Liver (tissue), 9 donors: ENCODE results near the gene CAMK2B. TPM values are rescaled to one million over a fixed set of nuclear protein-coding genes. Genes with fewer than 3 reads are reported as not detected.

Experiments
- DNase-seq: peaks from one replicate; pipeline ENCODE4 v3.0.0-alpha.2; 2017; ENCODE audit warnings: low spot score
- H3K27ac ChIP-seq, 2 donors: one replicate each; pipeline ENCODE4 v1.7.0; 2013; ENCODE audit warnings: inconsistent platforms in 2 of 2, low read length in 2 of 2, control low read depth in 1 of 2, low read depth in 1 of 2, mild to moderate bottlenecking in 1 of 2
- H3K27me3 ChIP-seq, 4 donors: one replicate each; pipeline versions ENCODE4 v1.6.1 to v1.7.0; 2013; ENCODE audit warnings: low read length in 3 of 4, inconsistent platforms in 1 of 4, mild to moderate bottlenecking in 1 of 4, moderate library complexity in 1 of 4; ENCODE audit not compliant: control insufficient read depth in 4 of 4, insufficient read depth in 4 of 4
- H3K36me3 ChIP-seq, 4 donors: one replicate each; pipeline versions ENCODE4 v1.6.1 to v1.7.0; 2013; ENCODE audit warnings: low read length in 3 of 4, mild to moderate bottlenecking in 3 of 4, low read depth in 1 of 4, moderate library complexity in 1 of 4; ENCODE audit not compliant: control insufficient read depth in 4 of 4, insufficient read depth in 3 of 4
- H3K4me1 ChIP-seq, 4 donors: one replicate each; pipeline versions ENCODE4 v1.6.1 to v1.7.0; 2013; ENCODE audit warnings: low read length in 3 of 4, mild to moderate bottlenecking in 3 of 4, moderate library complexity in 1 of 4; ENCODE audit not compliant: control insufficient read depth in 4 of 4, insufficient read depth in 4 of 4
- H3K4me3 ChIP-seq, 3 donors: one replicate each; pipeline versions ENCODE4 v1.6.1 to v1.7.0; 2013; ENCODE audit warnings: low read length in 3 of 3, control low read depth in 1 of 3, low read depth in 1 of 3, mild to moderate bottlenecking in 1 of 3
- H3K9ac ChIP-seq, 2 donors: one replicate each; pipeline ENCODE4 v1.7.0; 2013; ENCODE audit warnings: low read length in 2 of 2, mild to moderate bottlenecking in 2 of 2, moderate library complexity in 2 of 2, control low read depth in 1 of 2, low read depth in 1 of 2
- H3K9me3 ChIP-seq, 4 donors: one replicate each; pipeline versions ENCODE4 v1.6.1 to v1.7.0; 2013; ENCODE audit warnings: low read length in 3 of 4; ENCODE audit not compliant: control insufficient read depth in 4 of 4
- ATF3 ChIP-seq: IDR thresholded peaks from 2 replicates; pipeline ENCODE4 v1.6.1; 2016; ENCODE audit warnings: antibody characterized with exemption
- CTCF ChIP-seq: fragments of 150-350 bp; IDR thresholded peaks from 2 replicates; pipeline ENCODE4 v1.5.1; 2017; ENCODE audit warnings: improper control_type of control experiment, low read depth, low read length; ENCODE audit not compliant: missing input control
- EGR1 ChIP-seq, 2 donors: IDR thresholded peaks; 2 replicates each; pipeline ENCODE4 v1.6.1; 2016 to 2018; ENCODE audit warnings: antibody characterized with exemption in 2 of 2, low read depth in 2 of 2
- FOXA1 ChIP-seq: IDR thresholded peaks from 2 replicates; pipeline ENCODE4 v1.6.1; 2016; ENCODE audit warnings: antibody characterized with exemption
- FOXA2 ChIP-seq: IDR thresholded peaks from 2 replicates; pipeline ENCODE4 v1.6.1; 2016; ENCODE audit warnings: antibody characterized with exemption
- GABPA ChIP-seq, 2 donors: IDR thresholded peaks in 1 of 2; conservative IDR thresholded peaks in 1 of 2; 2 replicates each; pipeline ENCODE4 v1.6.1; 2016; ENCODE audit warnings: antibody characterized with exemption in 2 of 2, mild to moderate bottlenecking in 1 of 2, moderate library complexity in 1 of 2
- HNF4A ChIP-seq, 2 donors: conservative IDR thresholded peaks; 2 replicates each; pipeline ENCODE4 v1.6.1; 2016; ENCODE audit warnings: antibody characterized with exemption in 2 of 2, mild to moderate bottlenecking in 2 of 2
- HNF4G ChIP-seq: IDR thresholded peaks from 2 replicates; pipeline ENCODE4 v1.6.1; 2016; ENCODE audit warnings: antibody characterized with exemption
- JUND ChIP-seq, 2 donors: IDR thresholded peaks; 2 replicates each; pipeline ENCODE4 v1.6.1; 2016; ENCODE audit warnings: antibody characterized with exemption in 2 of 2
- MAX ChIP-seq: IDR thresholded peaks from 2 replicates; pipeline ENCODE4 v1.6.1; 2016; ENCODE audit warnings: antibody characterized with exemption
- NR2F2 ChIP-seq: IDR thresholded peaks from 2 replicates; pipeline ENCODE4 v1.6.1; 2016; ENCODE audit warnings: antibody characterized with exemption
- RAD21 ChIP-seq, 2 donors: IDR thresholded peaks; 2 replicates each; pipeline ENCODE4 v1.6.1; 2016; ENCODE audit warnings: antibody characterized with exemption in 2 of 2, mild to moderate bottlenecking in 2 of 2
- REST ChIP-seq: IDR thresholded peaks from 2 replicates; pipeline ENCODE4 v1.6.1; 2016; ENCODE audit warnings: antibody characterized with exemption, mild to moderate bottlenecking
- RXRA ChIP-seq, 2 donors: IDR thresholded peaks; 2 replicates each; pipeline ENCODE4 v1.6.1; 2017 to 2018; ENCODE audit warnings: antibody characterized with exemption in 2 of 2, mild to moderate bottlenecking in 1 of 2
- SP1 ChIP-seq: IDR thresholded peaks from 2 replicates; pipeline ENCODE4 v1.6.1; 2018; ENCODE audit warnings: antibody characterized with exemption, mild to moderate bottlenecking
- TAF1 ChIP-seq: conservative IDR thresholded peaks from 2 replicates; pipeline ENCODE4 v1.6.1; 2016; ENCODE audit warnings: antibody characterized with exemption, mild to moderate bottlenecking
- YY1 ChIP-seq: IDR thresholded peaks from 2 replicates; pipeline ENCODE4 v1.6.1; 2016; ENCODE audit warnings: antibody characterized with exemption, mild to moderate bottlenecking
- ZBTB33 ChIP-seq: IDR thresholded peaks from 2 replicates; pipeline ENCODE4 v1.6.1; 2016; ENCODE audit warnings: antibody characterized with exemption
- WGBS: extraction: QIAGEN DNeasy Blood & Tissue Kit; methylation state at CpG from one replicate; pipeline ENCODE4 v1.1.7; 2013; 5-methylcytosine and 5-hydroxymethylcytosine counted together
- polyA plus RNA-seq, 2 donors: library from polyadenylated mRNA; stranded (reverse) in 1 of 2; unstranded in 1 of 2; fragments of 200-250 nt in 1 of 2; fragments of >200 nt in 1 of 2; fragmentation: Nextera tagmentation in 1 of 2; extraction: Ambion mirVana in 1 of 2; gene quantifications; one replicate each; pipeline versions ENCODE4 v1.2.1 to v1.2.3, GENCODE V29; 2013 to 2015
- total RNA-seq, 2 donors: library from RNA; depleted of rRNA; stranded (reverse); fragments of >200 nt; gene quantifications; one replicate each; pipeline ENCODE4 v1.2.3, GENCODE V29; 2014
- donor health status: healthy.
- donor health status: healthy.
- donor health status: healthy.
- donor health status: healthy.
- donor health status: healthy.

CAMK2B gene
- total and polyA plus RNA-seq, 4 donors: 2.1 to 3.3 (median 2.2) TPM; not detected in 1

- TF ChIP-seq REST (no peak), FOXA1 (no peak), RAD21 (IDR thresholded peaks at IDR 0.05) (no peak), FOXA2 (no peak), ZBTB33 (no peak), NR2F2 (no peak), JUND (IDR thresholded peaks at IDR 0.05) (no peak), RXRA (IDR thresholded peaks at IDR 0.05) (no peak), HNF4G (no peak), GABPA (IDR thresholded peaks at IDR 0.05 in 1 of 2, conservative IDR thresholded peaks at IDR 0.05 in 1 of 2) (no peak), ATF3 (no peak), SP1 (no peak), CTCF (no peak), YY1 (no peak), HNF4A (conservative IDR thresholded peaks at IDR 0.05) (no peak), EGR1 (IDR thresholded peaks at IDR 0.05; ENCODE audit: low read depth in 2 of 2) (no peak)
- DNase-seq: no peak
- no peaks in the 10 kb centered on the region for H3K9me3 ChIP-seq
Measured at GRCh38 chr7:44211126-44211675, 114.2 kb downstream of the CAMK2B start.

GRCh38 chr7:44210107-44210506, 115.3 kb downstream of the CAMK2B start:
- Histone ChIP-seq H3K9me3 (no peaks in the 10 kb centered on the region), H3K27ac (no peak overlapping the region), H3K27me3 (no peaks in the 10 kb centered on the region), H3K36me3 (peaks cover 18 to 80% (median 55%) of the 10 kb centered on the region in 4 donors), H3K9ac (no peak overlapping the region), H3K4me3 (no peak overlapping the region), H3K4me1 (no peaks in the 10 kb centered on the region)
- WGBS: 82% methylated on average over 5 of the region's 5 CpGs
- DNase-seq: no peak
- TF ChIP-seq NR2F2: no peak
- no peak for TF ChIP-seq CTCF
- TF ChIP-seq TAF1: no peak
- TF ChIP-seq RAD21 (IDR thresholded peaks at IDR 0.05): no peak
- TF ChIP-seq MAX: no peak
- no peak for TF ChIP-seq FOXA1
- no peak for TF ChIP-seq ZBTB33
- no peak for TF ChIP-seq SP1
- no peak for TF ChIP-seq FOXA2
- TF ChIP-seq JUND (IDR thresholded peaks at IDR 0.05): no peak

More at GRCh38 chr7:44211126-44211675, 114.2 kb downstream of the CAMK2B start:
- Histone ChIP-seq H3K27me3 (no peaks in the 10 kb centered on the region), H3K9ac (peak overlapping the region in 1 of 2 donors; percentile 19), H3K4me1 (no peaks in the 10 kb centered on the region), H3K36me3 (peaks cover 18 to 70% (median 49%) of the 10 kb centered on the region in 4 donors), H3K27ac (no peak overlapping the region), H3K4me3 (no peak overlapping the region)
- 93% methylated on average over 10 of the region's 10 CpGs for WGBS
